Mononuclear cell (primary cell): Measurements from ENCODE around the gene SPIRE1. TPM values are rescaled to one million over a fixed set of nuclear protein-coding genes. Genes with fewer than 3 reads are reported as not detected.

Source experiments
- H3K27me3 ChIP-seq: 2 replicates; pipeline ENCODE4 v1.6.0; 2011; ENCODE audit warnings: low read length, control low read depth; ENCODE audit not compliant: insufficient read depth
- H3K4me1 ChIP-seq: 2 replicates; pipeline ENCODE4 v1.5.1; 2011; ENCODE audit warnings: mild to moderate bottlenecking, low read length, control low read depth; ENCODE audit not compliant: insufficient read depth
- H3K4me3 ChIP-seq: 2 replicates; pipeline ENCODE4 v1.5.1; 2011; ENCODE audit warnings: mild to moderate bottlenecking, low read length, moderate library complexity
- H3K9me3 ChIP-seq: 2 replicates; pipeline ENCODE4 v1.5.1; 2011; ENCODE audit warnings: low read depth, mild to moderate bottlenecking, control low read depth, low read length
- total RNA-seq: library from RNA; depleted of rRNA; stranded (reverse); fragments of >200 nt; gene quantifications from one replicate; pipeline ENCODE4 v1.2.3, GENCODE V29; 2012

SPIRE1 gene
- total RNA-seq, 1 donor: 5.0 TPM

GRCh38 chr18:12479536-12479935 is 178.4 kb downstream of the SPIRE1 start:
- no peaks in the 10 kb centered on the region for H3K4me1 ChIP-seq
- no peaks in the 10 kb centered on the region for H3K27me3 ChIP-seq
- H3K4me3 ChIP-seq: no peak overlapping the region
- H3K9me3 ChIP-seq: no peaks in the 10 kb centered on the region

GRCh38 chr18:12478269-12479047 is 179.4 kb downstream of the SPIRE1 start:
- Histone ChIP-seq H3K9me3 (no peaks in the 10 kb centered on the region), H3K4me1 (no peaks in the 10 kb centered on the region), H3K27me3 (no peaks in the 10 kb centered on the region), H3K4me3 (no peak overlapping the region)

- Histone ChIP-seq H3K4me3 (no peak overlapping the region), H3K27me3 (no peaks in the 10 kb centered on the region), H3K9me3 (no peaks in the 10 kb centered on the region), H3K4me1 (no peaks in the 10 kb centered on the region)
Observed at GRCh38 chr18:12477606-12478005, 180.3 kb downstream of the SPIRE1 start.

GRCh38 chr18:12476955-12477354 is 181.0 kb downstream of the SPIRE1 start:
- Histone ChIP-seq H3K4me1 (no peaks in the 10 kb centered on the region), H3K27me3 (no peaks in the 10 kb centered on the region), H3K9me3 (no peaks in the 10 kb centered on the region), H3K4me3 (no peak overlapping the region)

GRCh38 chr18:12474876-12475275 is 183.0 kb downstream of the SPIRE1 start:
- H3K4me3 ChIP-seq: no peak overlapping the region
- H3K27me3 ChIP-seq: no peaks in the 10 kb centered on the region
- H3K4me1 ChIP-seq: no peaks in the 10 kb centered on the region
- no peaks in the 10 kb centered on the region for H3K9me3 ChIP-seq

- no peaks in the 10 kb centered on the region for H3K27me3 ChIP-seq
- no peak overlapping the region for H3K4me3 ChIP-seq
- H3K9me3 ChIP-seq: no peaks in the 10 kb centered on the region
- no peaks in the 10 kb centered on the region for H3K4me1 ChIP-seq
Observed at GRCh38 chr18:12474146-12474545, 183.8 kb downstream of the SPIRE1 start.

GRCh38 chr18:12470382-12471075 is 187.4 kb downstream of the SPIRE1 start:
- Histone ChIP-seq H3K27me3 (no peaks in the 10 kb centered on the region), H3K9me3 (no peaks in the 10 kb centered on the region), H3K4me1 (no peaks in the 10 kb centered on the region), H3K4me3 (no peak overlapping the region)

GRCh38 chr18:12468445-12468844 is 189.5 kb downstream of the SPIRE1 start:
- H3K27me3 ChIP-seq: no peaks in the 10 kb centered on the region
- H3K9me3 ChIP-seq: no peaks in the 10 kb centered on the region
- H3K4me1 ChIP-seq: no peaks in the 10 kb centered on the region
- H3K4me3 ChIP-seq: no peak overlapping the region

- Histone ChIP-seq H3K4me1 (no peaks in the 10 kb centered on the region), H3K4me3 (no peak overlapping the region), H3K27me3 (no peaks in the 10 kb centered on the region), H3K9me3 (no peaks in the 10 kb centered on the region)
Observed at GRCh38 chr18:12464731-12465130, 193.2 kb downstream of the SPIRE1 start.

- Histone ChIP-seq H3K27me3 (no peaks in the 10 kb centered on the region), H3K4me3 (no peak overlapping the region), H3K4me1 (no peaks in the 10 kb centered on the region), H3K9me3 (no peaks in the 10 kb centered on the region)
Observed at GRCh38 chr18:12463191-12463590, 194.7 kb downstream of the SPIRE1 start.

GRCh38 chr18:12462242-12462641 is 195.7 kb downstream of the SPIRE1 start:
- Histone ChIP-seq H3K4me3 (no peak overlapping the region), H3K27me3 (no peaks in the 10 kb centered on the region), H3K4me1 (no peaks in the 10 kb centered on the region), H3K9me3 (no peaks in the 10 kb centered on the region)

GRCh38 chr18:12461326-12461725 is 196.6 kb downstream of the SPIRE1 start:
- Histone ChIP-seq H3K27me3 (no peaks in the 10 kb centered on the region), H3K9me3 (no peaks in the 10 kb centered on the region), H3K4me1 (no peaks in the 10 kb centered on the region), H3K4me3 (no peak overlapping the region)

GRCh38 chr18:12460874-12461273 is 197.0 kb downstream of the SPIRE1 start:
- H3K4me1 ChIP-seq: no peaks in the 10 kb centered on the region
- no peak overlapping the region for H3K4me3 ChIP-seq
- no peaks in the 10 kb centered on the region for H3K27me3 ChIP-seq
- H3K9me3 ChIP-seq: no peaks in the 10 kb centered on the region

GRCh38 chr18:12458771-12459170 is 199.1 kb downstream of the SPIRE1 start:
- no peaks in the 10 kb centered on the region for H3K27me3 ChIP-seq
- H3K4me1 ChIP-seq: no peaks in the 10 kb centered on the region

GRCh38 chr18:12456441-12456840 is 201.5 kb downstream of the SPIRE1 start:
- no peak overlapping the region for H3K4me3 ChIP-seq
- no peaks in the 10 kb centered on the region for H3K9me3 ChIP-seq
- H3K27me3 ChIP-seq: no peaks in the 10 kb centered on the region
- no peaks in the 10 kb centered on the region for H3K4me1 ChIP-seq

More at GRCh38 chr18:12458771-12459170, 199.1 kb downstream of the SPIRE1 start:
- no peak overlapping the region for H3K4me3 ChIP-seq
- no peaks in the 10 kb centered on the region for H3K9me3 ChIP-seq

GRCh38 chr18:12455496-12455895 is 202.4 kb downstream of the SPIRE1 start:
- no peak overlapping the region for H3K4me3 ChIP-seq
- H3K9me3 ChIP-seq: no peaks in the 10 kb centered on the region
- no peaks in the 10 kb centered on the region for H3K27me3 ChIP-seq
- H3K4me1 ChIP-seq: no peaks in the 10 kb centered on the region
